ENCODE results near the gene CEMIP2.
"Not testable (repeated sequence)": the region's sequence is repeated elsewhere in the genome, so short reads cannot be mapped to it uniquely, and the experiment has no call there.

CEMIP2 gene

DNA sequence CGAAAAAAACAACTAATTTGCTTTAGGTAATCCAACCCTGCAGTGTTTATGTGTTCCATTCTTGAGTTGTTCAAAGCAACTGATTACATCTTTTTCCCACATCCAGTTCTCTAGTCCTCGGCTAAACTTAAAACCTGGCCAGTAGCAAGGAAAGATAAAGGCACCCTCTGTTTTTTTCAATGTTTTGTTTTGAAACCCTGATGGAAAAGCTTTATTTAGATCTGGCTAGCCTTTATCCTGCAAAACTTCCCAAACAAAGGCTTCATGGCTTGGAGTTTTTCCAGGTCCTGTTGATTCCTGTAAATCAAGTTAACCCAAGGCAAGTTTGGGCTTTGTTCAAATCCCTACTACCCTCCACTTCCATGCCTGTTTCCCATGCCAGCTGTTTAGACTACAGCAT lies 105.1 kb downstream of the CEMIP2 start:
- H3K4me3 ChIP-seq (replicated peaks; ENCODE audit: low read depth, low read length): no peak overlapping the region
- TF ChIP-seq CTCF (IDR thresholded peaks at IDR 0.05; ENCODE audit: low read depth, low read length, missing control alignments): no peak
- no peak for DNase-seq (ENCODE audit: extremely low read depth, low read depth)

DNA sequence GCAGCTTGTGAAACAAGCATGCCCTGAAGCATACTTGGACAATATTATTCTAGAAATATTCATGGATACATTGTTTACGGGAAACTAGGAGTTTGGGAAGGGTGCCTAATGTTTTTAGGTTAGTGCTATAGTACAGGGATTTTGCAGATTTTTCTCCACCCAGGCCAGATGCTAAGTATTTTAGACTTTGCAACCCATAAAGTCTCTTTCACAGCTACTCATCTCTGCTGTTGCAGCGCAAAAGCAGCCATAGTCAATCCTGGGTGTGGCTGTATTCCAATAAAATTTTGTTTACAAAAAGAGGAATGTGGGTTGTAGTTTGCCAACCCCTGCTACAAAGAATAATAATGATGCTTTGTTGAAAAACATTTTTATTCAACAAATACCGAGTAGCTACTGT lies 106.2 kb downstream of the CEMIP2 start:
- TF ChIP-seq CTCF (IDR thresholded peaks at IDR 0.05; ENCODE audit: low read depth, low read length, missing control alignments): no peak
- DNase-seq (ENCODE audit: extremely low read depth, low read depth): no peak
- H3K4me3 ChIP-seq (replicated peaks; ENCODE audit: low read depth, low read length): no peak overlapping the region

GRCh38 chr9:71657276-71657675 lies 111.0 kb downstream of the CEMIP2 start:
- not testable (repeated sequence) for H3K4me3 ChIP-seq (replicated peaks; ENCODE audit: low read depth, low read length); DNase-seq (ENCODE audit: extremely low read depth, low read depth)

DNA sequence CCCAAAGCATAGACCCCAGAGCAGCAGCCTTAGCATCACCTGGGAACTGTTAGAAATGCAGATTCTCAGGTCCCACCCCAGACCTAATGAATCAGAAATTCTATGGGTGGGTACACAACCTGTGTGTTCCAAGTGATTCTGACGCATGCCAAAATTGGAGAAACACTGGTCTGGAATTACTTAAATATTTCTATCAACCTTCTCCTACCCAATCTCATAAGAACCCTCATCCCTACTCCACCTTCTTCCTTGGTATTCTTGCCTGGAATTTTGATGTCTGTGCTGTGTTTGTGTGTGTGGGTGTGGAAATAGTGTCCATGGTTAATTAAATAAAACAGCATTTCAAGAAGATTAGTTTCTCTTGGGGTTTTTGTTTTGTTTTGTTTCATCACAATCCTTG lies 111.8 kb downstream of the CEMIP2 start:
- H3K4me3 ChIP-seq (replicated peaks; ENCODE audit: low read depth, low read length): no peak overlapping the region
- TF ChIP-seq CTCF (IDR thresholded peaks at IDR 0.05; ENCODE audit: low read depth, low read length, missing control alignments): no peak
- no peak for DNase-seq (ENCODE audit: extremely low read depth, low read depth)

GRCh38 chr9:71655778-71656177 lies 112.5 kb downstream of the CEMIP2 start:
- no peak for TF ChIP-seq CTCF (IDR thresholded peaks at IDR 0.05; ENCODE audit: low read depth, low read length, missing control alignments)
- DNase-seq (ENCODE audit: extremely low read depth, low read depth): no peak
- H3K4me3 ChIP-seq (replicated peaks; ENCODE audit: low read depth, low read length): no peak overlapping the region

- TF ChIP-seq CTCF (IDR thresholded peaks at IDR 0.05; ENCODE audit: low read depth, low read length, missing control alignments): no peak
These were observed 113.2 kb downstream of the CEMIP2 start for GRCh38 chr9:71655141-71655540.

GRCh38 chr9:71652480-71652879 lies 115.8 kb downstream of the CEMIP2 start:
- DNase-seq (ENCODE audit: extremely low read depth, low read depth): no peak
- no peak overlapping the region for H3K4me3 ChIP-seq (replicated peaks; ENCODE audit: low read depth, low read length)
- no peak for TF ChIP-seq CTCF (IDR thresholded peaks at IDR 0.05; ENCODE audit: low read depth, low read length, missing control alignments)

More at GRCh38 chr9:71655141-71655540, 113.2 kb downstream of the CEMIP2 start:
- no peak for DNase-seq (ENCODE audit: extremely low read depth, low read depth)
- no peak overlapping the region for H3K4me3 ChIP-seq (replicated peaks; ENCODE audit: low read depth, low read length)
